SIG-M5 treated with dmso at 0.1 percent for 504 hours (cell line): ENCODE measurements around the gene ZMYM2.

Experiments used
- DNase-seq: peaks from one replicate; lab custom pipeline; 2025; ENCODE audit not compliant: unreplicated experiment; lab: John Stamatoyannopoulos, UW

Gene ZMYM2

DNA sequence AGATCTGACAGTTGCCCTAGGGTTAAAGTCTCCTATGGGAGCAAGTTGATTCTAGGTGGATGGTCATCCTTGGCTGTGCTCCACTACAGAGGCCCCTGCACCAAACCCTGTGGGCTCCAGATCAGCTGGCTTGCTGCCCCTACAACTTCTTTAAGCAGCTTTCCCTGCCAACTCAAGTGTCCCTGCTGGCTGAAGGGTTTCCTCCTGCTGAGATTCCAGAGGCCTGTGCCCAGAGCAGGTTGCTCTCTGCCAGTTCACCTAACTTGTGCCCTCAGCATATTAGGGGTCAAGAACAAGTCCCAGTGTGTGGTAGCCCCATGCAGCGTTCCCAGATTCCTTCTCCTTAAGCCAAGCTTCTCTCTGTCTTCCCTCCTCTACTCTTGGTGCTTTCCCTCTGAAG lies 85.6 kb downstream of the ZMYM2 start:
- no peak for DNase-seq

DNA sequence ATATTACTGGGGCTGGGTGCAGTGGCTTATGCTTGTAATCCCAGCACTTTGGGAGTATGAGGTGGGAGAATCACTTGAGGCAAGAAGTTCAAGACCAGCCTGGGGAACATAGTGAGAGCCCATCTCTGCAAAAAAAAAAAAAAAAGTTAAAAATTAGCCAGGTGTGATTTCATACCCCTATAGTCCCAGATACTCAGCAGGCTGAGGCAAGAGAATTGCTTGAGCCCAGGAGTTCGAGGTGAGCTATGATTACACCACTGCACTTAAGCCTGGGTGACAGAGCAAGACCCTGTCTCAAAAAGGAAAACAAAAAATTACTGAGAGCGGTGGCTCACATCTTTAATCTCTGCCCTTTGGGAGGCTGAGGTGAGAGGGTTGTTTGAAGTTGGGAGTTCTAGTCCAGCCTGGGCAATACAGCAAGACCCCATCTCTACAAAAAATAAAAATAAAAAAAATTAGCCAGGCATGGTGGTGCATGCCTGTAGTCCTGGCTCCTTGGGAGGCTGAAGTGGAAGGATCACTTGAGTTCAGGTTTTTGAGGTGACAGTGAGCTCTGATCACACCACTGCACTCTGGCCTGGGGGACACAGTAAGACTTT lies 87.5 kb downstream of the ZMYM2 start:
- no peak for DNase-seq

DNA sequence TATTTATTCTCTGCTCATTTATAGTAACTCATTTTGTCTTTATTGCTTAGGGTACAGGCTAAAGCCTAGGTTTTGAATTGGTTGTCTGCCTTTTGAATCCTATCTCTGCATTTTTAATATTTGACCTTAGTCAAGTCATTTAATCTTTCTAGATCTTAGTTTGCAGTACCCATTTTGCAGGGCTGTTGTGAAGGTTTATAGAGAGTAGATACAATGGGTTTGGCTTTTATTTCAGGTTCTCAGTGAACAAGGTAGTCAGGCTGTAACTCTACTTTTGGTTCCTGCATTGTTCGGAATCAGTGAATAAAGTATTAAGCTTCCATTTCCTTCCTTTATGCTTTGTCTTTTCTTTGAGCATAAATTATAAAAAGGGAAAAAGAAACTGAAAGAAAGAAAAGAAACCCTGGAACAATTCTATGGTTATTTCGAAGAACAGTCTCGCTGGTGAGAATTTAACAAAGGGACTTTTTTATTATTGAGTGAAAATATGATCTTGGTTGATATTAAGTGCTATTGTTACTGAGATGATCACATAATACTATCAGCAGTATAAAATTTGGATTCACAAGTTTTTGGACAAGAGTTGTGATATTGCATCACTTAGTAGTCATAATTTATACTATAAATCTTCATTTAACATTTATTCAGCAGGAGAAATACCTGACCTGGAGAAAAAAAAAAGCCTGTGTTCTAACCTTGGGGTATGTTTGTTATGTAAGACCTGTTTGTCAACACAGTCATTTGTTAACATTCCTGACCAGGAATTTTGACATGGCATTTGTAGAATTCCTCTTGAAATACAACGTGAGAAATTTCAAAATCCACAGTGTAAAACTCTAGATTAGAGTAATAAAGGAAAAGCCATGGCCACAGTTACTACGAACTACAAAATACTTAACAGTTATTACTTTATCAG lies 91.3 kb downstream of the ZMYM2 start:
- no peak for DNase-seq

DNA sequence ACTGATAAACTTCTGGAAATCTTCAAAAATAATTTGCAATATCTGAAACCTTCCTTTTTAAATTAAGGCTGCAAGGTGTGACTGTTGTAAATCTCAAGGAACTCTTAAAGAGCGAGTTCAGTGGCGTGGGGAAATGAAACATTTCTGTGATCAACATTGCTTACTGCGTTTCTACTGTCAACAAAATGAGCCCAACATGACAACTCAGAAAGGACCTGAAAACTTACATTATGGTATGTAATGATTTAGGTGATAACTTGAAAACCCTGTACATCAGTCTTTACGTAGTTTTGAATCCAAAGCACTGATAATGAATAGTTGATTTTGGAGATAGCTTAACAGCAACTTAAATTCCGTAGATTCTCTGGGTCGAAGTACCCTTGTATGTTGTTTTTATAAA lies 92.8 kb downstream of the ZMYM2 start:
- DNase-seq = no peak

DNA sequence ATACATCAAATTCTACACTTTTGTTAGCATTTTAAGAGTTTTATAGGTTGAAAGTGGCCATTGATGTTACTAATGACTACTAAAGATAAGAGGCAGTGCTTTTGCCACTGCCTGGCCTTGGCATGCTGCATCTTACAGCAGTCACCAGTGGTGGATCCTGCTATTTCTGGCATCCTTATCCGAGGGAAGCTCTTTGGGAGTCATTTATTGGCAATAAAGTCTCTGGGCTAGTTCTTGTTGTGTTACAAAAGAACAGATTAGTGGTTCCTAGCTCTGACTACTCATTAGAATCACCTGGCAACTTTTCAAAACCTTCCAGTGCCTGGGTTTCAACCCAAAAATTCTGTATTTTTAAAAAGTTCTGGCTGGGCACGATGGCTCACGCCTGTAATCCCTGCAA lies 94.5 kb downstream of the ZMYM2 start:
- DNase-seq = no peak

DNA sequence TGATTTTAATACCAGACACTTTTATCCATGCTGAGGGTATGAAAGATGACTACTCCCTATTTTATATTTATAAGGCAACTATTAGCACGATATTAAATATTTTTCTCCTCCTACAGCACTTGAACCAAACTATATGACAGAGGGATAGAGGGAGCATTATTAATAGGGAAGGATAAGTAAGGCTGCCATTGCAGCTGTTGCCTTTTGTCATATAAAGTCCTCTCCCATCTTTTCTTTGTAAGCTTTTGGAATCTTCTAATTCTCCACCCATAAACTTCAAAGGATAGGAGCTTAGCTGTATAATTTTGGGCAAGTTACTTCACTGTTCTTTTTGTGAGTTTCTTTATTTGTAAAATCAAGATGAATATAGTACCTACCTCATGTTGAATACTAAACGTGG lies 95.4 kb downstream of the ZMYM2 start:
- DNase-seq = no peak

DNA sequence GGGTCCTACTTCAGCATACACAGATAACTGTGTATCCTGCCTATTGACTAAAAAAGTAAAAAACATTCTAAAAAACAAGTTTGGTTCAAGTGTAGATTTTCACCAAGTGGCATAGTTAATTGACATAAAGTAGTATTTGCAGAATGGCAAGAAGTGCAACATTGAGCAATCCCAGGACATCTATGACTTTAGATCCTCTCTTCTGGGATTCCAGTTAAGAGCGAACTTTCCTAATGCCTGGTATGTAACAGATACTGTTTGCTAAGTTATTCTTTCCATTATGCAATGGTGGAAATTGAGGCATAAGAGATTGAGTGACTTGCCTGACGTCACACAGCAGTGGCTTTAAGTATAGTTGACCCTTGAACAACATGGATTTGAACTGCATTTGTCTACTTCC lies 96.1 kb downstream of the ZMYM2 start:
- no peak for DNase-seq

DNA sequence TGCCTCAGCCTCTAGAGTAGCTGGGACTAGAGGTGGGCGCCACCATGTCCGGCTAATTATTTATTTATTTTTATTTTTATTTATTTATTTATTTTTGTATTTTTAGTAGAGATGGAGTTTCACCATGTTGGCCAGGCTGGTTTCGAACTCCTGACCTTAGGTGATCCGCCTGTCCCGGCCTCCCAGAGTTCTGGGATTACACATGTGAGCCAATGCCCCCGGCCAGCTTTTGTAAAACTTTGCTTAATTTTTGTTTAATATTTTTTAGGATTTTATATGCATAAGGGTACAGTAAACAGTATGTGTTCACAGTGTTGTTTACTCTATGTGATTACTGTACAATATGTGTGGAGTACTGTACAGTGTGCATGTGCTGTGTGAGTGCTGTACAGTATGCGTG lies 98.7 kb downstream of the ZMYM2 start:
- no peak for DNase-seq

DNA sequence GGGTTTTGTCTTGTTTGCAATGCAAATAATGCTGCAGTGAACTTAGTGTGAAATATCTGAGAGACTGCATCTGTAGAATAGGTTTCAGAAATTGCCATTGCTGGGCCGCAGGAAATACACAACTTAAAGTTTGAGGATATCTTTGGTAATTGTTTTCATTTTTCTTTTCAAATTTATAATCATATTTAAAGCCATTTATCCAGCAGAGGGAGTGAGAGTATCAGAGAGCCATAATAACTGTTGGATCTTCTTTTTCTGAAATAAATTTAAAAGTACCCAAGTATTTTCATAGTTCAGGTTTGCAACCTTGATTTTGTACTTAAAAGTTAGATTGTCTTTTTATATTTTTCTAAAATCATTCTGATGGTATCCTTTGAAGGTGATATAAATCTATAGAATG lies 99.4 kb downstream of the ZMYM2 start:
- DNase-seq = no peak

DNA sequence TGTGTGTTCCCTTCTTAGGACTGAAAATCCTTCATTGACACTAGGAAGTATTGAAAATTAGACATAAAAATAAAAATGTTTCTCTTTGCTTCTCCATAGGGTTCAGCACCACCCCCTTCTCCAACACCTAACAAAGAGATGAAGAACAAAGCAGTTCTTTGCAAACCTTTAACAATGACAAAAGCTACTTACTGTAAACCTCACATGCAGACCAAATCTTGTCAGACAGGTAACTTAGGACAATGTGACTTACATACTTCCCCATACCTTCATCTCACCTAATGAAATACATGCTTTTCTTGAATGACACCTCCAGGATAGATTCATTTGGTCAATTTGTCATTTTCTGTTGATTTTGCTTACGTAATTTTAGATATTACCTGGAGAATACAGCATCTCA lies 99.9 kb downstream of the ZMYM2 start:
- no peak for DNase-seq

DNA sequence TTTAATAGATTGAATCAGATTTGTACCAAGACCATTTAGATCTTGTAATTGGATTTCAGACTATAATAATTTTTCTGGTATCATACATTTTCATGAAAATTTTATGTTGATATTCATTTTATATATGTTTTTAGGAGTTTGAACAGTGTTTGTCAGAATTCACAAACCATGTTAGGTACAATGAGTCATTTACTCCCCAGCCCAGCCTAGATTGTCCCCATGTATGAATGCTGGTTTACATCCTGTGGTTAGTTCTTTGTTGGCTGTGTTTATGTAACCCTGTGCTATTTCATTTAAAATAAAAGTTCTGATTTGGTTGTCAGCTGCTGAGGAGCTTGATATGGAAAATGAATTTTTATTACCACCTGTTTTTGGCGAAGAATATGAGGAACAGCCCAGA lies 105.6 kb downstream of the ZMYM2 start:
- no peak for DNase-seq

DNA sequence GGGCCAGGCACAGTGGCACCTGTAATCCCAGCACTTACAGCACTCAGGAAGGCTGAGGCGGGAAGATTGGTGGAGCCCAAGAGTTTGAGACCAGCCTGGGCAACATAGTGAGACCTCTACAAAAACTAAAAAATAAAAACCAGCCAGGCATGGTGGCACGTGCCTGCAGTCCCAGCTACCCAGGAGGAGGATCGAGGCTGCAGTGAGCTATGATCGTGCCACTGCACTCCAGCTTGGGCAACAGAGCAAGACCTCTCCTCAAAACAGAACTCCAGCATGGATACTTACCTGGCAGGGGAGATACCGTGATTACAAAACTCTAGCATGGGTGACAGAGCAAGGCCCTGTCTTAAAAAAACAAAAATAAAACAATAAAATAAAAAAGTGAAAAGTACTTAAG lies 107.0 kb downstream of the ZMYM2 start:
- DNase-seq = no peak

DNA sequence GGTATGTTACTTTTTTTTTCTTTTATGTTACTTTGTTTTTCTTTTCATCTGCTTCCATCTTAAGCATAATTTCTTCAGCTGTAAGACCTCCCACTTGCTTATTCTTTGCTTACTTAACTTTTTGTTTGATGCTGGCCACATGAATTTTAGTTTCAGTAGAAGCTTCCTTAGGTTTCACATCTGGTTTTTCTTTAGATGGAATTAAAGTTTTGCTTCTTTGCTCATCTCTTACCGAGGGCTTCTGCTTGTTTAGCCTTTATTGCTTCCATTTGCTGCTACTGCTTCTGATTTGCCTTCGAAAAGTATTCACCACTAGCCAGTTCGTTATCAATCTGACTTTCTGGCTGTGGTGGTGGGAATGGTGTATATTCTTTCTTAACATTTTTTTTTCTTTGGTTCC lies 111.4 kb downstream of the ZMYM2 start:
- no peak for DNase-seq

DNA sequence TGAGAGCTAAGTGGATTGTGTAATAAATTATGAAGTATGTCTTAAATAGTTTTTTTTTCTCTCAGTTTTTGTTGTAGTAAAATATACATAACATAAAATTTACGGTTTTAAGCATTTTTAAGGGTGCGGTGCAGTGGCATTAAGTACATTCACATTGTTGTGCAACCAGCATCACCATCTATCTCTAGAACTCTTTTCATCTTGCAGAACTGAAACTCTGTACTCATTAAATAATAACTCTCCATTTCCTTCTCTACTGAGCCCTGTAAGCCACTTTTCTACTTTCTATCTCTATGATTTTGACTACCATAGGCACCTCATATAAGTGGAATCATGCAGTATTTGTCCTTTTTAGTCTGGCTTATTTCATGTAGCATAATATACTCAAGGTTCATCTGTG lies 115.2 kb downstream of the ZMYM2 start:
- DNase-seq = peak; percentile 31

DNA sequence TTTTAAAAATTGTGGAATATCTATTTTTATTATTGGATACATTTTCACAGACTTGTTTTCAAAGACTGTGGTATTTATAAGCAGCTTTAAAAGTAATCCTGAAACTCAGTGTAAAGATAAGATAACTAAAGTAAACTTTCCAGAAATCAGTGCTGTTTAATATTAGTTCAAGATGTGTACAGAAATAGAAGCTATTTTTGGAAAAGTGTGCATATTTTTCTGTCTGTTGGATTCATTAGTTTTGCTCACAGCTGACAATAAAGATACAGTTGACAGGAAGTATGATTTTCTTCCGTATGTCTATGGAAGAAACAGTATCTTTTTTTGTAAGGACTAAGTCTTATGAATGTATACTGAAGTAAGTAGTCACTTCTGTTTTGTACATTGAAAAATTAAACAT lies 116.4 kb downstream of the ZMYM2 start:
- DNase-seq = no peak

DNA sequence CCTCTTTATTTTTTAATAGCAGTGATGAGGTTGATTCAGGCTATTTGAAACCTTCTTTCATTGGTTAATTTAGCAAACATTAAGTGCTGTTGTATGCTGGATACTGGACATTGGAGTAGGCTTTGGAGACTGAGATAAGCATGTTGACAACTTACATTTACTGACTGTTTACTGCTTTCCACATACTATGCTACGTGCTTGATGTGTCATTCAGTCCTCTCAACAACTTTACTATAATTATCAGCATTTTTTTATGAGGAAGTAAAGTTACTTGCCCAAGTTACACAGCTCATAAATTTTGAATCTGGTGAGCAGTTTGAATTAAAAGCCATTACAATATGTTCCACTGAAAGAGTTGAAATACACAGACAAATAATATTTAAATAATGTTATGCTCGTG lies 118.6 kb downstream of the ZMYM2 start:
- DNase-seq = no peak

DNA sequence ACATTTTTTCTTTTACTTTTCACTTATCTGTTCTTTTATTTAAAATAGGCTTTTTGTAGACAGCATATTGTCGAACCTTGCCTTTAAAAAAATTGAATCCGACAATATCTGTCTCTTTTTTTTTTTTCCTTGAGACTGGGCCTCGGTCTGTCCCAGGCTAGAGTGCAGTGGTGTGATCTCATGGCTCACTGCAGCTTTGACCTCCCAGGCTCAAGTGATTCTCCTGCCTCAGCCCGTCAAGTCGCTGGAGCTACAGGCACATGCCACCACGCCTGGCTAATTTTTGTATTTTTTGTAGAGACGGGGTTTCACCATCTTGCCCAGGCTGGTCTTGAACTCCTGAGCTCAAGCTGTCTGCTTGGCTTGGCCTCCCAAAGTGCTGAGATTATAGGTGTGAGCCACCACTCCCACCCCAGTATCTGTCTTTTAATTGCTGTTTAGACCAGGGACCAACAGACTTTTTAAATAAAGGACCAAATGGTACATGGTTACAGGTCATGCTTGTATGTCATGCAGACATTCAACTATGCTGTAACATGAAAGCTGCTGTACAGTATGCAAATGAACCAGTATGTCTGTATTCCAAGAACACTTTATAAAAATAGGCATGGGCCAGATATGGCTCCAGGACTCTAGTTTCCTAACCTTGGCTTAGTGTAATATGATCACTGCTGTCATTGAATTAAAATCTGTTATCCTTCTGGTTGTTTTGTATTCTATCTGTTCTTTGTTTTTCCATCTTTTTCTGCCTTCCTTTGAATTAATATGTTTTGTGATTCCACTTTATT lies 122.0 kb downstream of the ZMYM2 start:
- no peak for DNase-seq

DNA sequence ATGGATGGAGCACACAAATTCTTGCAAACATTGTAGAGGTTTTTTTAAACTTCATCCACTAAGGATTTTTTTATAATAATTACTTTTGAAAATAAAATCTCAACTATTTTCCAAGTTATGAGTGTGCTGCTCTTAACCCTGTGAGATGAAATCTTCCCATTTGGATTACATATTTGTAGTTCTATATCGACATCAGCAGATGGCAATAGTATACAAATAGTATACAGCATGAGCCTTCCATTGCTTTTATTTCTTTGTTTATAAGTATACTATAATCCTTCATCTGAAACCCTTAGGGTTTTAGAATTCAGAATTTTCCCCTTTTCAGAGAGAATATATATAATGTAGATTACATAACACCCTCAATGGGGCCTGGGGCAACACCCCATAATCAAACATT lies 131.8 kb downstream of the ZMYM2 start:
- no peak for DNase-seq

DNA sequence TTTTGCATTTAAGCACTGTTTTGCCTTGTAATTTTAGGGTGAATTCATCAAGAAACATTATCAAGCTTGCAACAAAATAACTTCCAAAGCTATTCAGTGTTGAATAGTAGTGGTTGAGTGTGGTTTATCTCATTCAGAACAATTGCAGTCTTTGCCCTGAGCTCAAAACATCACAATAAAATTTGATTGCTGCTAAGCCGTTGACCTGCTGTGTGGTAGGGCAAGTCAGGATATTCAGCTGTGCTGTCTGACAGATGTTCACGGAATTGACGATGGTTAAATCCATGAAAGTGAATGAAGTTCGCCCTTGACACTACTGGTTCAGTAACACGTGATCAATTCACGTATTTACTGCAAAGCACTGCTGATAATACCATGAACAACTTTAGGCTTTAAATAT lies 135.4 kb downstream of the ZMYM2 start:
- DNase-seq = no peak

DNA sequence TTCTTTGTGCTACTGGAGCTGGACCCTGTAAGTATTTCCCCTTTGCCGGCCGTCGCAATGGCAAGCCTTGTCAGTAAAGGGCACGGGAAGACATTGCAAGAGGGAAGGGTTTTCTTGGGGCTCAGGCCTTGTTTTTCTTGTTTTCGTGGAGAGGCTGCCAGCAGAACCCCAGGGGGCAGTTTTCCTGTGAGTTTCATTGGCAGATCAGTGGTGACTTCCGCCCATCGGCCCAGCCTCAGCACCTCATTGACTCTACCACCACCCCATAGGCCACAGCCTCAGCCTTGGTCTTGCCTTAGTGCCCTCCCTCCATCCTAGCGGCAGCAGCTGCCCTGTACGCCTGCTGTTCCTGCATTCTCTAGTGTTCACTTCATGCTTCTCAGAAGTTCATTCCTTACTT lies 140.8 kb downstream of the ZMYM2 start:
- no peak for DNase-seq

DNA sequence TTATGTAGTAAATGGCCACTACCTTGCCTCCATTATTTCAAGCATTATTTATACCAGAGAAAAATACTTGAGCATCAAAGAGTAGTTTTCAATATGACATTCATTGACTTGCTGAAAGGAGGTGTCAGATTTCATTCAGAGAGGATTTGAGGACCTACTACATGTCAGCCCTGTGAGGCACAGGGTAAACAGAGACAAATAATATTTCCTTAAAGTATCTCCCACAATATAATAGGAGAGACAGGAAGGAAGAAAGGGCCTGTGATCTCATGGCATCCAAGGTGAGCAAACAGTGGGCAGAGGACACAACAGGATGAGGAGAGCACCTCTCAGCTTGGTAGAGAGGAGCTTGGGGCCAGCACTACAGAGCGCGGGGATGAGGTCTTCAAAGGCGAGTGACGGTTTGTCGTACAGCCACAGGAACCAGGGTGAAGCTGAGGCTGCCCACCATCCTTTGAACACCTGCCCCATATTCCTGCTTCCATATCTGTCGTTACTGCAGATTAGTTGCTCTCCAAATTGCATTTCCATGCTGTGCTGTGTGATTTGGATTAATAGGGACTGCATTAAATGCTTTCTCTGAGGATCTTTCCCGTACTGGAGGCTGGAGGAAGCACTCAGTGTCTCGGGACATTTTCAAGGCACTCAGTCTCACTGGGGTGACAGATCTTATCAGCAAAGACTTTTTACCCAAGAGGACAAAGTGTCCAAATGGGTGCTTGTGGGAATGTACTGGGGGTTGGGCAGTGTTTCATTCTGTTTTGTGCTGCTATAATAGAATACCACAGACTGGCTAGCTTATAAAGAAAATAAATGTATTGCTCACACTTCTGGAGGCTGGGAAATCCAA lies 143.2 kb downstream of the ZMYM2 start:
- no peak for DNase-seq
